HUES6 (cell line): Measurements from ENCODE around the gene ZFYVE28.

Experiments
- H3K27ac ChIP-seq: 2 replicates; pipeline ENCODE4 v1.7.0; 2013; ENCODE audit warnings: low read depth, mild to moderate bottlenecking, low read length, inconsistent platforms
- H3K27me3 ChIP-seq: 2 replicates; pipeline ENCODE4 v1.6.1; 2013; ENCODE audit warnings: low read length; ENCODE audit not compliant: control insufficient read depth, insufficient read depth
- H3K36me3 ChIP-seq: 2 replicates; pipeline ENCODE4 v1.6.1; 2013; ENCODE audit warnings: low read length; ENCODE audit not compliant: control insufficient read depth, insufficient read depth
- H3K4me1 ChIP-seq: 2 replicates; pipeline ENCODE4 v1.6.1; 2013; ENCODE audit warnings: low read length; ENCODE audit not compliant: control insufficient read depth, insufficient read depth
- H3K4me3 ChIP-seq: 2 replicates; pipeline ENCODE4 v1.5.1; 2013; ENCODE audit warnings: low read depth, low read length
- H3K9ac ChIP-seq: one replicate; pipeline ENCODE4 v1.6.1; 2013; ENCODE audit warnings: mild to moderate bottlenecking, low read length
- H3K9me3 ChIP-seq: 2 replicates; pipeline ENCODE4 v1.6.1; 2013; ENCODE audit warnings: low read depth, low read length; ENCODE audit not compliant: control insufficient read depth, insufficient read depth

Gene ZFYVE28

DNA sequence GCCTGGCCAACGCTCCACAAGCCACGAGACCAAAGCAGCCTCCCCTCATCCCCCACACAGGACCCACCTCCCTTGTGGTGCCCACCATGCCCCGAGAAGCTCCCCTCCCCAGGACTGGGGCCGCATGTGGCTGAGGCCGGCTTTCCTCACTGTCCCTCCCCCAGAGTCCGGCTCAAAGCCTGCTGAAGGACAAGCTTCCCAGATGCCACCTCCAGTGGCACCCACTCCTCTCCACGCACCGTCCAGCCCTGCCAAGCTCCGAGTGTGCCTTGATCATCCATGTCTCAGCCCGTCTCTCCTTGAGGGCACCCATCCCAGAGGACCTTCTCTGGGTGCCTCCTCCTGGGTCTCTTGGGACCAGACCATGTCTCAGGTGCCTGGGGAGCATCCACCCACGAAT, 97.7 kb downstream of the ZFYVE28 start:
- H3K27me3 ChIP-seq = no peaks in the 10 kb centered on the region
- H3K27ac ChIP-seq = no peak overlapping the region
- no peak overlapping the region for H3K4me3 ChIP-seq
- H3K9ac ChIP-seq = no peak overlapping the region
- H3K36me3 ChIP-seq = no peaks in the 10 kb centered on the region
- no peaks in the 10 kb centered on the region for H3K9me3 ChIP-seq
- H3K4me1 ChIP-seq = 0 out of 2 replicates have a peak, but pooled peaks cover 3% of the 10 kb centered on the region

GRCh38 chr4:2320152-2320551, 98.3 kb downstream of the ZFYVE28 start:
- Histone ChIP-seq H3K27me3 (no peaks in the 10 kb centered on the region), H3K36me3 (no peaks in the 10 kb centered on the region), H3K4me1 (0 out of 2 replicates have a peak, but pooled peaks cover 3% of the 10 kb centered on the region), H3K9ac (no peak overlapping the region), H3K4me3 (no peak overlapping the region), H3K27ac (no peak overlapping the region), H3K9me3 (no peaks in the 10 kb centered on the region)

DNA sequence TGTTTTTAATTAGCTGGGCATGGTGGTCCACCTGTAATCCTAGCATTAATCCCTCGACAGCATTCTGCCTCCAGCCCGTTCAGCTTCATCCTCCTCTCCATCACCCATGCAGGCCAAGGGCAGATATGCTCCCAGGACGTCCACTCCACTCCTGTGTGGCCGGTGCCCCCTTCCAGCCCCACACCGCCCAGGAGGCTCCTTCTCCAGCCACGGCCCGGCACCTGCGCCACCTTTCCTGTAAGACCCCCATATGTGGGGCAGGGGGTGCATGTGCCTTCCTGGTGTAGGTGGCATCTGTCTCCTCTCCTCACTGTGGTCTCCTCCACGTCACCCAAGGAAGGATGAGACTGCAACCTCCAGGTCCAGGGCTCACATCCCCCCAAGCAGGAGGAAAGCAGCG, 99.6 kb downstream of the ZFYVE28 start:
- no peak overlapping the region for H3K4me3 ChIP-seq
- 0 out of 2 replicates have a peak, but pooled peaks cover 3% of the 10 kb centered on the region for H3K4me1 ChIP-seq
- H3K27me3 ChIP-seq = no peaks in the 10 kb centered on the region
- H3K9me3 ChIP-seq = no peaks in the 10 kb centered on the region
- no peak overlapping the region for H3K9ac ChIP-seq
- H3K27ac ChIP-seq = no peak overlapping the region
- no peaks in the 10 kb centered on the region for H3K36me3 ChIP-seq

DNA sequence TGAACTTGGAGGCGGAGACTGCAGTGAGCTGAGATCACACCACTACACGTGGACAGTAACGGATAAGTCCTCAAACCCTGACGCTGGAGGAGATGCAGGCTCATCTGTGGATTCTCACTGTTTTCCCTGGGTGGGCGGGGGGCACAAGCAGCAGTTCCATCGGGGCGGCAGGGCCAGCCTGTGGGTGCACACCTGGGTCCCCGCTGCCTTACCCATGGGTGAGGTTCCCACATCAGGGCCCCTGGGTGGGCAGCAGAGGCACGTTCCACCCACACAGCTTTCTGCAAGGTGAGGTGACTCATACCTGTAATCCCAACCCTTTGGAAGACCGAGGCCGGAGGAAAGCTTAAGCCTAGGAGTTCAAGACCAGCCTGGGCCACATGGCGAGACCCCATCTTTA, 100.0 kb downstream of the ZFYVE28 start:
- Histone ChIP-seq H3K4me3 (no peak overlapping the region), H3K27me3 (no peaks in the 10 kb centered on the region), H3K9ac (no peak overlapping the region), H3K4me1 (0 out of 2 replicates have a peak, but pooled peaks cover 3% of the 10 kb centered on the region), H3K27ac (no peak overlapping the region), H3K36me3 (no peaks in the 10 kb centered on the region), H3K9me3 (no peaks in the 10 kb centered on the region)

- no peak overlapping the region for H3K4me3 ChIP-seq
- no peak overlapping the region for H3K9ac ChIP-seq
- no peaks in the 10 kb centered on the region for H3K4me1 ChIP-seq
- H3K9me3 ChIP-seq = no peaks in the 10 kb centered on the region
- no peaks in the 10 kb centered on the region for H3K27me3 ChIP-seq
- H3K27ac ChIP-seq = no peak overlapping the region
- H3K36me3 ChIP-seq = no peaks in the 10 kb centered on the region
Observed at GRCh38 chr4:2313366-2313765, 105.1 kb downstream of the ZFYVE28 start.

GRCh38 chr4:2306773-2307410, 111.6 kb downstream of the ZFYVE28 start:
- H3K27ac ChIP-seq = no peak overlapping the region
- no peak overlapping the region for H3K9ac ChIP-seq
- no peaks in the 10 kb centered on the region for H3K27me3 ChIP-seq
- H3K4me1 ChIP-seq = no peaks in the 10 kb centered on the region
- H3K9me3 ChIP-seq = peaks cover 10% of the 10 kb centered on the region
- no peaks in the 10 kb centered on the region for H3K36me3 ChIP-seq
- no peak overlapping the region for H3K4me3 ChIP-seq

- Histone ChIP-seq H3K4me3 (no peak overlapping the region), H3K4me1 (no peaks in the 10 kb centered on the region), H3K27ac (no peak overlapping the region), H3K9me3 (peaks cover 10% of the 10 kb centered on the region), H3K27me3 (no peaks in the 10 kb centered on the region), H3K36me3 (no peaks in the 10 kb centered on the region), H3K9ac (no peak overlapping the region)
Observed at GRCh38 chr4:2305766-2306501, 112.5 kb downstream of the ZFYVE28 start.

GRCh38 chr4:2304877-2305561, 113.4 kb downstream of the ZFYVE28 start:
- H3K27ac ChIP-seq = no peak overlapping the region
- H3K9me3 ChIP-seq = peaks cover 10% of the 10 kb centered on the region
- H3K27me3 ChIP-seq = no peaks in the 10 kb centered on the region
- H3K4me1 ChIP-seq = no peaks in the 10 kb centered on the region
- no peak overlapping the region for H3K4me3 ChIP-seq
- no peak overlapping the region for H3K9ac ChIP-seq
- H3K36me3 ChIP-seq = no peaks in the 10 kb centered on the region

DNA sequence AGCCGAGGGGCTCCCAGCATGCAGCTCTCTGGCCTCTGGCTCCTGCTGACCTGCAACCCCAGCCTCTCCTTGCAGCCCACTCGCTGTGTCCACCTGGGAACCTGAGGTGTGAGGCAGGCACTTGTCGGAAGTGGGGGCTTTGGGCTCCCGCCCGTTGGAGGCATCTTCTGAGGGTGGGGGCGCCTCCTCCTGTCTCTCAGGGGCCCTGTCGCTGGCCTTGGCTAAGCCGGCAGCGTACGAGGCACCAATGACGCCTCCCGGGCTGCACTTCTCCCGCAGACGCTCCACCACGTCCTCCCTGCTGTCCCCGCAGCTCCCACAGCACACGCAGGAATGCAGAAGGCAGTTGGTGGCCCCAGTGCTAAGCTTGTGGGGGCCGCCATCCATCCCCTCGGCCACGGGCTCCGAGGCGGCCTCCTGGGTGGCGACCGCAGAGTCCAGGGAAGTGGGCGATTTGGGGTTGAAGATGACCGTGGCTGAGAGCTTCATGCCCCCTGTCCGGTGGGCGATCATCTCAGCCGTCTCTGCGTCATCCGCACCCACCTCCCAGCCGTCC, 114.0 kb downstream of the ZFYVE28 start:
- Histone ChIP-seq H3K4me3 (no peak overlapping the region), H3K27ac (no peak overlapping the region), H3K36me3 (no peaks in the 10 kb centered on the region), H3K9ac (no peak overlapping the region), H3K4me1 (no peaks in the 10 kb centered on the region), H3K27me3 (no peaks in the 10 kb centered on the region), H3K9me3 (peaks cover 10% of the 10 kb centered on the region)

- no peaks in the 10 kb centered on the region for H3K27me3 ChIP-seq
- H3K4me1 ChIP-seq = no peaks in the 10 kb centered on the region
- H3K27ac ChIP-seq = no peak overlapping the region
- H3K9me3 ChIP-seq = peaks cover 10% of the 10 kb centered on the region
- no peak overlapping the region for H3K4me3 ChIP-seq
- no peak overlapping the region for H3K9ac ChIP-seq
- H3K36me3 ChIP-seq = no peaks in the 10 kb centered on the region
Observed at GRCh38 chr4:2303686-2304320, 114.6 kb downstream of the ZFYVE28 start.
